ENCODE data around the gene CDH23. TPM values are rescaled to one million over a fixed set of nuclear protein-coding genes. Genes with fewer than 3 reads are reported as not detected.

Gene CDH23
- total RNA-seq, 6 donors from 2014 or later: 4.7 to 29.3 (median 10.4) TPM

- H3K4me3 ChIP-seq: no peak overlapping the region
- WGBS, 2 donors: 60 to 74% methylated on average over 1 to 2 of the region's 2 CpGs
- ATAC-seq (ENCODE audit: low FRiP score in 2 of 2): no peak
- H3K4me1 ChIP-seq: peaks cover 0 to 6% (median under 1%) of the 10 kb centered on the region in 4 donors
- H3K27me3 ChIP-seq: no peaks in the 10 kb centered on the region
- no peak for DNase-seq
- no peak for TF ChIP-seq POLR2A (IDR thresholded peaks at IDR 0.05)
- no peak for TF ChIP-seq EP300 (IDR thresholded peaks at IDR 0.05)
- TF ChIP-seq POLR2AphosphoS5 (IDR thresholded peaks at IDR 0.05): no peak
- no peak for TF ChIP-seq CTCF (IDR thresholded peaks at IDR 0.05)
- no peak overlapping the region for H3K27ac ChIP-seq
- H3K9me3 ChIP-seq: no peaks in the 10 kb centered on the region
- H3K36me3 ChIP-seq: no peaks in the 10 kb centered on the region
Measured at GRCh38 chr10:71580926-71581325, 184.2 kb downstream of the CDH23 start.

- DNase-seq (no peak), ATAC-seq (ENCODE audit: low FRiP score in 2 of 2) (no peak)
- no peaks in the 10 kb centered on the region for H3K9me3 ChIP-seq
- TF ChIP-seq POLR2A (IDR thresholded peaks at IDR 0.05) (no peak), CTCF (IDR thresholded peaks at IDR 0.05) (no peak), EP300 (IDR thresholded peaks at IDR 0.05) (no peak), POLR2AphosphoS5 (IDR thresholded peaks at IDR 0.05) (no peak)
- H3K4me3 ChIP-seq: no peak overlapping the region
- WGBS, 2 donors: 76% methylated on average over 2 to 3 of the region's 3 CpGs
- peaks cover 0 to 1% (median 0%) of the 10 kb centered on the region in 4 donors for H3K4me1 ChIP-seq
- H3K27me3 ChIP-seq: no peaks in the 10 kb centered on the region
- no peaks in the 10 kb centered on the region for H3K36me3 ChIP-seq
- no peak overlapping the region for H3K27ac ChIP-seq
Measured at GRCh38 chr10:71581376-71581775, 184.7 kb downstream of the CDH23 start.

- H3K27me3 ChIP-seq: no peaks in the 10 kb centered on the region
- no peaks in the 10 kb centered on the region for H3K4me1 ChIP-seq
- no peaks in the 10 kb centered on the region for H3K36me3 ChIP-seq
- H3K4me3 ChIP-seq: no peak overlapping the region
- WGBS, 2 donors: 56 to 61% methylated on average over 3 of the region's 3 CpGs
- DNase-seq (no peak), ATAC-seq (ENCODE audit: low FRiP score in 2 of 2) (no peak)
- H3K9me3 ChIP-seq: no peaks in the 10 kb centered on the region
- TF ChIP-seq CTCF (IDR thresholded peaks at IDR 0.05) (no peak), POLR2AphosphoS5 (IDR thresholded peaks at IDR 0.05) (no peak), POLR2A (IDR thresholded peaks at IDR 0.05) (no peak), EP300 (IDR thresholded peaks at IDR 0.05) (no peak)
- no peak overlapping the region for H3K27ac ChIP-seq
Measured at GRCh38 chr10:71582019-71582418, 185.3 kb downstream of the CDH23 start.

- TF ChIP-seq CTCF (IDR thresholded peaks at IDR 0.05) (no peak), EP300 (IDR thresholded peaks at IDR 0.05) (no peak), POLR2A (IDR thresholded peaks at IDR 0.05) (no peak), POLR2AphosphoS5 (IDR thresholded peaks at IDR 0.05) (no peak)
- Histone ChIP-seq H3K9me3 (no peaks in the 10 kb centered on the region), H3K27ac (no peak overlapping the region), H3K27me3 (no peaks in the 10 kb centered on the region), H3K4me1 (no peaks in the 10 kb centered on the region), H3K36me3 (no peaks in the 10 kb centered on the region), H3K4me3 (no peak overlapping the region)
- DNase-seq (no peak), ATAC-seq (ENCODE audit: low FRiP score in 2 of 2) (no peak)
- WGBS, 2 donors: 80 to 87% methylated on average over 20 to 21 of the region's 21 CpGs
Measured at GRCh38 chr10:71582506-71583475, 186.1 kb downstream of the CDH23 start.

Measured in upper lobe of left lung (tissue), 6 donors.